Effector memory CD8-positive, alpha-beta T cell (primary cell): ENCODE data around the gene PRKAR2A.

Experiments used
- ATAC-seq: fragments of 150-1000 bp; cut with Tn5 transposase; replicated peaks from 2 replicates; pipeline ENCODE4 v1.10.0; 2021; ENCODE audit warnings: mild to moderate bottlenecking, moderate library complexity
- DNase-seq, 3 experiments: peaks; one replicate each; pipeline ENCODE4 v3.0.0; 2021
- H3K27ac Mint-ChIP-seq, 2 donors: one replicate each; pipeline ENCODE4 v1.8.0; 2022; ENCODE audit warnings: mild to moderate bottlenecking in 2 of 2, mixed read lengths in 2 of 2, moderate library complexity in 2 of 2
- H3K27me3 Mint-ChIP-seq, 2 donors: one replicate each; pipeline ENCODE4 v1.8.0; 2022; ENCODE audit warnings: mixed read lengths in 2 of 2
- H3K36me3 Mint-ChIP-seq: one replicate; pipeline ENCODE4 v1.8.0; 2022; ENCODE audit warnings: mild to moderate bottlenecking, moderate library complexity, mixed read lengths; ENCODE audit not compliant: insufficient read depth
- H3K4me1 Mint-ChIP-seq, 2 donors: one replicate each; pipeline ENCODE4 v1.8.0; 2022; ENCODE audit warnings: low read depth in 2 of 2, mixed read lengths in 2 of 2
- H3K4me3 Mint-ChIP-seq, 2 donors: one replicate each; pipeline ENCODE4 v1.8.0; 2022; ENCODE audit warnings: mild to moderate bottlenecking in 2 of 2, mixed read lengths in 2 of 2, moderate library complexity in 2 of 2
- H3K9me3 Mint-ChIP-seq, 2 donors: one replicate each; pipeline ENCODE4 v1.8.0; 2022; ENCODE audit warnings: mixed read lengths in 2 of 2

Gene PRKAR2A

DNA sequence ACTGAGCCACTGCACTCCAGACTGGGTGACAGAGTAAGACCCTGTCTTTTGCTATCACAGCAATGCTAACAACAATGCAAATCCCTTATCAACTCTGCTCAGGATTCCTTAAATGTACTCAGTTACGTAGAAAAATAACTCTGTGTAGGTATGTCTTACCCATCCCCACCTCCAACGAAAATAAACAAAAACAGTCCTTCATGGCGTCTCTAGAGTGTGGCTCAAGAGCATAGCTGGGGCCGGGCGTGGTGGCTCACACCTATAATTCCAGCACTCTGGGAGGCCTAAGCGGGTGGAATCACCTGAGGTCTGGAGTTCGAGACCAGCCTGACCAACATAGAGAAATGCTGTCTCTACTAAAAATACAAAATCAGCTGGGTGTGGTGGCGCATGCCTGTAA lies 148.8 kb downstream of the PRKAR2A start:
- H3K27ac Mint-ChIP-seq = peak overlapping the region; percentile 8 to 46
- ATAC-seq = no peak

DNA sequence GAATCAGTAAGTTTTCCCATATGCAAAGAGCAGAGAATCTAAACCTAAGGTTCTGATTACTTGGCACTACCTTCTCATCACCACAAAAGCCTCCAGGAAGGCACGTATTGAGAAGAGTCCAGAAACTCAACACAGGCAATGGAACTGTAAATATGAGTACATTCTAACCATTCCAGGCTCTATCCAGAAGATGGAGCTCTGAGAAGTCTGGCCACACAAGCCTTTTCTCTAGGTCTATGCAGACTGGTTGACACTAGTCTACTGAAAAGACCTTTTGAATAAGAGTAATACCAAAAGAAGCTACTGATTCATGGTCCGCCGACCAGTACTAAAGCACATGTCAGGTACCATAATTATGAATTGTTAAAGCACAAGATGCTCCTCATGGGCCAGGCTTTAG lies 149.7 kb downstream of the PRKAR2A start:
- Mint-ChIP-seq H3K27me3 (no peaks in the 10 kb centered on the region), H3K9me3 (no peaks in the 10 kb centered on the region), H3K27ac (no peak overlapping the region), H3K4me3 (no peak overlapping the region), H3K36me3 (peaks cover 55% of the 10 kb centered on the region), H3K4me1 (peaks cover 19 to 42% of the 10 kb centered on the region in 2 donors)
- ATAC-seq = no peak
- no peak for DNase-seq

More for the DNA sequence above, 148.8 kb downstream of the PRKAR2A start:
- Mint-ChIP-seq H3K4me3 (no peak overlapping the region), H3K9me3 (no peaks in the 10 kb centered on the region), H3K4me1 (peaks cover 20 to 38% of the 10 kb centered on the region in 2 donors), H3K36me3 (peaks cover 49% of the 10 kb centered on the region), H3K27me3 (no peaks in the 10 kb centered on the region)
- DNase-seq = no peak

DNA sequence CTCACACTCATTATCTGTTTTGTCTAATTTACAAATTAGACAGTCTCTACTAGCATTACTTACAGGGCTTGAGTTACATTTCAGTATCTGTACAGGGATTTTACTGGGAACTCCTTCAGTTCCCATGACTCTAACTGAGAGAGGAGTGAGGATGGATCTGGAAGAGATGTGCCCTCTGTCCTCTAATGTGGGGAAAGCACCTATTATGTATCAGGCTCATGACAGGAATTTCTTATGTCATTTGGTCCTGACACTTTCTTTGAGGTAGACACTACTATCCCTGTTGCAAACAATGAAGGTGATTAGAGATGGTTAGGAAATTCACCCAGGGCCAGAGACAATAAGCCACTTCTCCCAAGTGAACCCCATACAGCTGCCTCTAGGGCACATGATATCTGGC lies 151.1 kb downstream of the PRKAR2A start:
- Mint-ChIP-seq H3K27me3 (no peaks in the 10 kb centered on the region), H3K4me3 (no peak overlapping the region), H3K36me3 (peaks cover 56% of the 10 kb centered on the region), H3K9me3 (no peaks in the 10 kb centered on the region), H3K27ac (peak overlapping the region; percentile 46 to 54), H3K4me1 (peaks cover 12 to 36% of the 10 kb centered on the region in 2 donors)
- ATAC-seq = no peak
- DNase-seq = no peak
